MM.1S (cell line): ENCODE data around the gene CHD6.

Experiments used
- EZH2 ChIP-seq: fragments of 300-600 bp; sonication (generic); optimal IDR thresholded peaks from 2 replicates; pipeline ENCODE3; 2017; ENCODE audit warnings: low read depth, mild to moderate bottlenecking, antibody characterized with exemption, low read length, mixed read lengths
- EZH2phosphoT487 ChIP-seq: fragments of 300-600 bp; sonication (generic); IDR thresholded peaks from 2 replicates; pipeline ENCODE4 v1.6.1; 2018; ENCODE audit warnings: antibody characterized with exemption, low read length
- TF ChIP-seq, protein P1 (sequence below): fragments of 300-600 bp; sonication (generic); IDR thresholded peaks from 2 replicates; pipeline ENCODE4 v1.5.1; 2016; ENCODE audit warnings: antibody characterized with exemption, low read length, mixed read lengths

GRCh38 chr20:41607791-41608190 lies 10.4 kb downstream of the CHD6 start:
- TF ChIP-seq, protein P1, sequence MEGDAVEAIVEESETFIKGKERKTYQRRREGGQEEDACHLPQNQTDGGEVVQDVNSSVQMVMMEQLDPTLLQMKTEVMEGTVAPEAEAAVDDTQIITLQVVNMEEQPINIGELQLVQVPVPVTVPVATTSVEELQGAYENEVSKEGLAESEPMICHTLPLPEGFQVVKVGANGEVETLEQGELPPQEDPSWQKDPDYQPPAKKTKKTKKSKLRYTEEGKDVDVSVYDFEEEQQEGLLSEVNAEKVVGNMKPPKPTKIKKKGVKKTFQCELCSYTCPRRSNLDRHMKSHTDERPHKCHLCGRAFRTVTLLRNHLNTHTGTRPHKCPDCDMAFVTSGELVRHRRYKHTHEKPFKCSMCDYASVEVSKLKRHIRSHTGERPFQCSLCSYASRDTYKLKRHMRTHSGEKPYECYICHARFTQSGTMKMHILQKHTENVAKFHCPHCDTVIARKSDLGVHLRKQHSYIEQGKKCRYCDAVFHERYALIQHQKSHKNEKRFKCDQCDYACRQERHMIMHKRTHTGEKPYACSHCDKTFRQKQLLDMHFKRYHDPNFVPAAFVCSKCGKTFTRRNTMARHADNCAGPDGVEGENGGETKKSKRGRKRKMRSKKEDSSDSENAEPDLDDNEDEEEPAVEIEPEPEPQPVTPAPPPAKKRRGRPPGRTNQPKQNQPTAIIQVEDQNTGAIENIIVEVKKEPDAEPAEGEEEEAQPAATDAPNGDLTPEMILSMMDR, result no peak
- TF ChIP-seq EZH2phosphoT487 (no peak), EZH2 (no peak)
